Natural killer cell (primary cell): Measurements from ENCODE around the gene DIAPH3. TPM values are rescaled to one million over a fixed set of nuclear protein-coding genes. Genes with fewer than 3 reads are reported as not detected.

Experiments used
- ATAC-seq, 3 donors: fragments of 150-1000 bp in 2 of 3; fragments of 200-7000 bp in 1 of 3; cut with Tn5 transposase; 1 replicate in 1 of 3; 2 replicates in 2 of 3; pipeline ENCODE4 v1.10.0; 2021; ENCODE audit warnings: mild to moderate bottlenecking in 2 of 3, moderate library complexity in 2 of 3
- DNase-seq, 2 donors: peaks; one replicate each; pipeline versions ENCODE4 v3.0.0 to v3.0.0-alpha.2; 2013 to 2021; ENCODE audit warnings: mixed read lengths in 1 of 2
- H3K27ac ChIP-seq: one replicate; pipeline ENCODE4 v1.5.1; 2013; ENCODE audit warnings: mild to moderate bottlenecking, low read length
- H3K27me3 ChIP-seq: one replicate; pipeline ENCODE4 v1.6.1; 2013; ENCODE audit warnings: low read length; ENCODE audit not compliant: control insufficient read depth, insufficient read depth
- H3K36me3 ChIP-seq: one replicate; pipeline ENCODE4 v1.6.1; 2013; ENCODE audit warnings: low read length; ENCODE audit not compliant: control insufficient read depth, insufficient read depth
- H3K4me1 ChIP-seq: one replicate; pipeline ENCODE4 v1.6.1; 2013; ENCODE audit warnings: low read length; ENCODE audit not compliant: control insufficient read depth, insufficient read depth
- H3K4me3 ChIP-seq: one replicate; pipeline ENCODE4 v1.5.1; 2013; ENCODE audit warnings: low read length
- H3K9me3 ChIP-seq: one replicate; pipeline ENCODE4 v1.6.1; 2013; ENCODE audit warnings: low read length; ENCODE audit not compliant: control insufficient read depth, insufficient read depth
- H3K27ac Mint-ChIP-seq, 2 donors: one replicate each; pipeline ENCODE4 v1.8.0; 2022; ENCODE audit warnings: mild to moderate bottlenecking in 2 of 2, mixed read lengths in 2 of 2, moderate library complexity in 1 of 2
- H3K27me3 Mint-ChIP-seq, 2 donors: one replicate each; pipeline ENCODE4 v1.8.0; 2022; ENCODE audit warnings: low read depth in 2 of 2, mixed read lengths in 2 of 2
- H3K36me3 Mint-ChIP-seq: one replicate; pipeline ENCODE4 v1.8.0; 2022; ENCODE audit warnings: mixed read lengths
- H3K4me1 Mint-ChIP-seq, 2 donors: one replicate each; pipeline ENCODE4 v1.8.0; 2022; ENCODE audit warnings: mixed read lengths in 2 of 2
- H3K4me3 Mint-ChIP-seq: one replicate; pipeline ENCODE4 v1.8.0; 2022; ENCODE audit warnings: mild to moderate bottlenecking, moderate library complexity, mixed read lengths
- H3K9me3 Mint-ChIP-seq, 2 donors: one replicate each; pipeline ENCODE4 v1.8.0; 2022; ENCODE audit warnings: mixed read lengths in 2 of 2
- CTCF ChIP-seq: fragments of 200-600 bp; IDR thresholded peaks from one replicate; pipeline ENCODE4 v1.8.0; 2022; ENCODE audit warnings: antibody characterized with exemption
- WGBS: methylation state at CpG from one replicate; pipeline ENCODE4 v1.1.7; 2013; ENCODE audit warnings: missing lambda C conversion rate; ENCODE audit not compliant: insufficient coverage; 5-methylcytosine and 5-hydroxymethylcytosine counted together
- intact Hi-C: fragments of 100-400 bp; cut with micrococcal nuclease; formaldehyde crosslinking; loops from one replicate; pipeline ENCODE4 v1.14.2; 2022
- total RNA-seq, 4 donors: library from RNA; stranded (reverse); fragments of 120-200 nt in 1 of 4; gene quantifications; one replicate each; pipeline versions ENCODE4 v1.2.3 to v1.2.4, GENCODE V29; 2013 to 2022

DIAPH3 gene
- total RNA-seq, 3 donors from 2014 or later (not counting 1 experiment from before 2014, with no cell fraction given): 0.54 to 1.0 (median 0.98) TPM

GRCh38 chr13:59643906-59644626, 519.7 kb downstream of the DIAPH3 start:
- TF ChIP-seq CTCF: no peak
- H3K9me3 Mint-ChIP-seq: no peaks in the 10 kb centered on the region
- H3K27ac Mint-ChIP-seq: no peak overlapping the region
- H3K27me3 Mint-ChIP-seq: peaks cover 0 to 2% of the 10 kb centered on the region in 2 donors
- Histone ChIP-seq H3K9me3 (no peaks in the 10 kb centered on the region), H3K4me1 (no peaks in the 10 kb centered on the region), H3K27ac (no peak overlapping the region), H3K4me3 (no peak overlapping the region), H3K27me3 (no peaks in the 10 kb centered on the region), H3K36me3 (no peaks in the 10 kb centered on the region)
- intact Hi-C loops: no loop called here
- no peak for ATAC-seq
- no peak overlapping the region for H3K4me3 Mint-ChIP-seq
- 43% methylated on average over 2 of the region's 3 CpGs for WGBS
- DNase-seq: no peak
- H3K4me1 Mint-ChIP-seq: no peaks in the 10 kb centered on the region
- H3K36me3 Mint-ChIP-seq: no peaks in the 10 kb centered on the region

GRCh38 chr13:59643364-59643841, 520.3 kb downstream of the DIAPH3 start:
- Histone ChIP-seq H3K4me3 (no peak overlapping the region), H3K4me1 (no peaks in the 10 kb centered on the region), H3K9me3 (no peaks in the 10 kb centered on the region), H3K27me3 (no peaks in the 10 kb centered on the region), H3K27ac (no peak overlapping the region), H3K36me3 (no peaks in the 10 kb centered on the region)
- WGBS: 84% methylated on average over 6 of the region's 6 CpGs
- intact Hi-C loops: no loop called here
- ATAC-seq (no peak), DNase-seq (no peak)
- TF ChIP-seq CTCF: no peak
- Mint-ChIP-seq H3K4me3 (no peak overlapping the region), H3K27me3 (no peaks in the 10 kb centered on the region), H3K36me3 (no peaks in the 10 kb centered on the region), H3K4me1 (no peaks in the 10 kb centered on the region), H3K9me3 (no peaks in the 10 kb centered on the region), H3K27ac (no peak overlapping the region)

GRCh38 chr13:59641817-59642216, 521.9 kb downstream of the DIAPH3 start:
- Mint-ChIP-seq H3K27me3 (no peaks in the 10 kb centered on the region), H3K9me3 (no peaks in the 10 kb centered on the region), H3K27ac (no peak overlapping the region), H3K4me1 (no peaks in the 10 kb centered on the region), H3K4me3 (no peak overlapping the region), H3K36me3 (no peaks in the 10 kb centered on the region)
- no peaks in the 10 kb centered on the region for H3K9me3 ChIP-seq
- DNase-seq (no peak), ATAC-seq (no peak)
- H3K4me3 ChIP-seq: no peak overlapping the region
- 82% methylated on average over 1 of the region's 1 CpG for WGBS
- H3K36me3 ChIP-seq: no peaks in the 10 kb centered on the region
- H3K27me3 ChIP-seq: no peaks in the 10 kb centered on the region
- no peak for TF ChIP-seq CTCF
- no peak overlapping the region for H3K27ac ChIP-seq
- H3K4me1 ChIP-seq: no peaks in the 10 kb centered on the region
- intact Hi-C loops: no loop called here

- H3K36me3 Mint-ChIP-seq: no peaks in the 10 kb centered on the region
- no peak overlapping the region for H3K4me3 Mint-ChIP-seq
- WGBS: 79% methylated on average over 3 of the region's 3 CpGs
- Histone ChIP-seq H3K4me1 (no peaks in the 10 kb centered on the region), H3K9me3 (no peaks in the 10 kb centered on the region), H3K4me3 (no peak overlapping the region), H3K36me3 (no peaks in the 10 kb centered on the region), H3K27ac (no peak overlapping the region), H3K27me3 (no peaks in the 10 kb centered on the region)
- H3K4me1 Mint-ChIP-seq: no peaks in the 10 kb centered on the region
- H3K27ac Mint-ChIP-seq: no peak overlapping the region
- no peak for ATAC-seq
- no peaks in the 10 kb centered on the region for H3K27me3 Mint-ChIP-seq
- no peaks in the 10 kb centered on the region for H3K9me3 Mint-ChIP-seq
- intact Hi-C loops: no loop called here
- DNase-seq: no peak
- TF ChIP-seq CTCF: no peak
Observed at GRCh38 chr13:59641261-59641660, 522.5 kb downstream of the DIAPH3 start.
